Left lung (tissue), 10 donors: ENCODE data around the gene PTPN22. TPM values are rescaled to one million over a fixed set of nuclear protein-coding genes. Genes with fewer than 3 reads are reported as not detected.

Experiments used
- ATAC-seq: fragments of 200-7000 bp; cut with Tn5 transposase; one replicate; pipeline ENCODE4 v1.9.1; 2020; ENCODE audit warnings: moderate library complexity
- DNase-seq, 4 donors: peaks; one replicate each; pipeline ENCODE4 v3.0.0-alpha.2; 2013 to 2020
- H3K27ac ChIP-seq, 2 donors: fragments of 200-600 bp; sonication (generic) in 1 of 2; one replicate each; pipeline versions ENCODE4 v1.5.0 to v1.8.0; 2020 to 2021
- H3K27me3 ChIP-seq, 2 donors: fragments of 200-600 bp; sonication (generic) in 1 of 2; one replicate each; pipeline versions ENCODE4 v1.5.0 to v1.8.0; 2020 to 2021
- H3K36me3 ChIP-seq, 2 donors: fragments of 200-600 bp; sonication (generic) in 1 of 2; one replicate each; pipeline versions ENCODE4 v1.5.0 to v1.8.0; 2020 to 2021
- H3K4me1 ChIP-seq, 2 donors: fragments of 200-600 bp; one replicate each; pipeline ENCODE4 v1.8.0; 2021
- H3K4me3 ChIP-seq, 2 donors: fragments of 200-600 bp; sonication (generic) in 1 of 2; one replicate each; pipeline versions ENCODE4 v1.5.0 to v1.8.0; 2020 to 2021; ENCODE audit warnings: mild to moderate bottlenecking in 1 of 2
- H3K9me3 ChIP-seq, 2 donors: fragments of 200-600 bp; sonication (generic) in 1 of 2; one replicate each; pipeline versions ENCODE4 v1.5.0 to v1.8.0; 2020 to 2021
- CTCF ChIP-seq, 2 donors: fragments of 200-600 bp; sonication (generic) in 1 of 2; IDR thresholded peaks; one replicate each; pipeline versions ENCODE4 v1.5.0 to v1.8.0; 2021; ENCODE audit warnings: antibody characterized with exemption in 2 of 2
- intact Hi-C, 2 donors: fragments of 100-400 bp; cut with DNase I; formaldehyde crosslinking; loops; one replicate each; pipeline versions ENCODE4 v1.11.2 to v1.14.2; 2022
- polyA plus RNA-seq, 6 donors: library from polyadenylated mRNA; unstranded; fragments of 120-200 nt; gene quantifications; one replicate each; pipeline ENCODE4 v1.2.1, GENCODE V29; 2013; ENCODE audit not compliant: insufficient read length in 6 of 6
- total RNA-seq, 2 donors: library from RNA; stranded (reverse); fragmentation: NEBNext Ultra II Directional; extraction: Animal tissue kit (Norgen Biotek cat#: 25700); gene quantifications; one replicate each; pipeline ENCODE4 v1.2.1, GENCODE V29; 2021
- donor health status: DM: no; HTN: yes; CAD: no.
- donor health status: DM: no; HTN: no; CAD: no.

PTPN22 gene
- total and polyA plus RNA-seq, 8 donors, result 0.62 to 10.0 (median 0.93) TPM

- Histone ChIP-seq H3K27ac (peak overlapping the region; percentile 63 to 94), H3K4me3 (peak overlapping the region in 1 of 2 donors; percentile 35), H3K4me1 (peaks cover 0 to 63% of the 10 kb centered on the region in 2 donors), H3K9me3 (no peaks in the 10 kb centered on the region), H3K27me3 (no peaks in the 10 kb centered on the region), H3K36me3 (no peaks in the 10 kb centered on the region)
- DNase-seq (no peak), ATAC-seq (peak; percentile 52)
- intact Hi-C loops, result no loop called here
- TF ChIP-seq CTCF (IDR thresholded peaks at IDR 0.05), result no peak
Measured at GRCh38 chr1:113872219-113872935, 865 bp upstream of the PTPN22 start.

- Histone ChIP-seq H3K4me3 (peak overlapping the region in 1 of 2 donors; percentile 35), H3K4me1 (peaks cover 0 to 63% of the 10 kb centered on the region in 2 donors), H3K27ac (peak overlapping the region; percentile 63 to 94), H3K9me3 (no peaks in the 10 kb centered on the region), H3K36me3 (no peaks in the 10 kb centered on the region), H3K27me3 (no peaks in the 10 kb centered on the region)
- ATAC-seq (no peak), DNase-seq (no peak)
- intact Hi-C loops, result no loop called here
- TF ChIP-seq CTCF (IDR thresholded peaks at IDR 0.05), result no peak
Measured at GRCh38 chr1:113870778-113871177, 734 bp downstream of the PTPN22 start.

GRCh38 chr1:113868387-113869083 is 3.0 kb downstream of the PTPN22 start:
- intact Hi-C loops, result no loop called here
- no peak overlapping the region for H3K27ac ChIP-seq
- ATAC-seq (no peak), DNase-seq (no peak)
- no peak overlapping the region for H3K4me3 ChIP-seq
- TF ChIP-seq CTCF (IDR thresholded peaks at IDR 0.05), result no peak
- no peaks in the 10 kb centered on the region for H3K27me3 ChIP-seq
- peaks cover 0 to 50% of the 10 kb centered on the region in 2 donors for H3K4me1 ChIP-seq
- H3K9me3 ChIP-seq, result no peaks in the 10 kb centered on the region
- H3K36me3 ChIP-seq, result no peaks in the 10 kb centered on the region

GRCh38 chr1:113861641-113862040 is 9.9 kb downstream of the PTPN22 start:
- Histone ChIP-seq H3K27ac (peak overlapping the region in 1 of 2 donors; percentile 1), H3K36me3 (no peaks in the 10 kb centered on the region), H3K4me3 (no peak overlapping the region), H3K4me1 (peaks cover 0 to 41% of the 10 kb centered on the region in 2 donors), H3K9me3 (no peaks in the 10 kb centered on the region), H3K27me3 (no peaks in the 10 kb centered on the region)
- DNase-seq (no peak), ATAC-seq (no peak)
- no peak for TF ChIP-seq CTCF (IDR thresholded peaks at IDR 0.05)
- intact Hi-C loops, result no loop called here

GRCh38 chr1:113860891-113861290 is 10.6 kb downstream of the PTPN22 start:
- H3K9me3 ChIP-seq, result no peaks in the 10 kb centered on the region
- H3K27me3 ChIP-seq, result no peaks in the 10 kb centered on the region
- H3K27ac ChIP-seq, result peak overlapping the region in 1 of 2 donors; percentile 1
- intact Hi-C loops, result no loop called here
- H3K36me3 ChIP-seq, result no peaks in the 10 kb centered on the region
- DNase-seq, result no peak
- H3K4me3 ChIP-seq, result no peak overlapping the region
- no peak for ATAC-seq
- no peak for TF ChIP-seq CTCF (IDR thresholded peaks at IDR 0.05)
- H3K4me1 ChIP-seq, result peaks cover 0 to 49% of the 10 kb centered on the region in 2 donors
